ENCODE measurements around the gene LTBP1.

The LTBP1 gene

GRCh38 chr2:32931519-32931918 lies 15.2 kb upstream of the LTBP1 start:
- in situ Hi-C loops (cut with MboI; ENCODE audit: low sequenced_read_pairs), result no loop called here

DNA sequence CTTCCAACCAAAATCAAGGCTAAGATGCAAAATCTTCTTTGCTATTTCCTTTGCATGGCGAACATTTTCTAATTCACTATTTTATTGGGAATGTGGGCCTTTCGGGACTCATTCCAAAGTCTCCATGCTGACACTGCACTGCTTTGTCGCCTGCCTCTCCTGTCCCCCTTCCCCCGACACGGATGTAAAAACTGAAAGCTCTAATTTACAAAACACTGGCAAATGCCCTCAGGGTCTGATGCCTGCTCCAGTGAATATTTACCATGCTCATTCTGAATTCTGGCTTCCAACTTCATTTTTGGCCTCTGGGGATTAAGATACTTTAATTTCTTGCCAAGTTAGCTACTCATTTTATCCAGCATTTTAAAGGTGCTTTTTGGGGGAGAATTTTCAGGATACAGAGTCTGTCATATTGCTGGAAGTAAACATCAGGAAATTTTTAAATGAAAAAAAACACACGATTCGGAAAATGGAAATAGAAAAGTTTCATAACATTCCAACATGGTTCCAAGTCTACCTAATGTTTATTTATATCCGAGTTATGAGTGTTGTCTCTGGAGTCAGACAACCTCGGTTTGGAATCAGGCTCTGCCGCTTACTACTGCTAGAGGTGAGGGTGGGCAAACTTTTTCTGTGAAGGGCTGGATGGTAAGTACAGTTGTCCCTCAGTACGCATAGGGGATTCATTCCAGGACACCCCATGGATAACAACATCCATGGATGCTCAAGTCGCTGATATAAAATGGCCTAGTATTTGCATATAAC lies 14.6 kb upstream of the LTBP1 start:
- in situ Hi-C loops (cut with MboI; ENCODE audit: low sequenced_read_pairs), result no loop called here

- in situ Hi-C loops (cut with MboI; ENCODE audit: low sequenced_read_pairs), result no loop called here
Measured at GRCh38 chr2:32932825-32933755, 13.7 kb upstream of the LTBP1 start.

DNA sequence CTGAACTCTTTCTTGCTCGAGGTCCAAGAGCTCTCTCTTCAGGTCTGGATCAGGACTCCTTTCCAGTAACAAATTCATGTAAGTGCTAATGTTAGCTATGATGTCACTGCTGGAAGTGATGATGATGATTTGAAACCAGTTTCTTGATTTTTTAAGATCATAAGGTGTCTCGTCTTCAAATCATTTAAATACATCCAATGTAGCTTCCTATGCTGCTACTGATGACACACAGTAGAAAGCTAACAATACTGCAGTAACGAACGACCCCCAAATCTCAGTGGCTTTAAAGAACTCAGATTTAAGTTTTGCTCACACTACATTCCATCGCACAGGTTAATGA lies 13.0 kb upstream of the LTBP1 start:
- in situ Hi-C loops (cut with MboI; ENCODE audit: low sequenced_read_pairs), result no loop called here

DNA sequence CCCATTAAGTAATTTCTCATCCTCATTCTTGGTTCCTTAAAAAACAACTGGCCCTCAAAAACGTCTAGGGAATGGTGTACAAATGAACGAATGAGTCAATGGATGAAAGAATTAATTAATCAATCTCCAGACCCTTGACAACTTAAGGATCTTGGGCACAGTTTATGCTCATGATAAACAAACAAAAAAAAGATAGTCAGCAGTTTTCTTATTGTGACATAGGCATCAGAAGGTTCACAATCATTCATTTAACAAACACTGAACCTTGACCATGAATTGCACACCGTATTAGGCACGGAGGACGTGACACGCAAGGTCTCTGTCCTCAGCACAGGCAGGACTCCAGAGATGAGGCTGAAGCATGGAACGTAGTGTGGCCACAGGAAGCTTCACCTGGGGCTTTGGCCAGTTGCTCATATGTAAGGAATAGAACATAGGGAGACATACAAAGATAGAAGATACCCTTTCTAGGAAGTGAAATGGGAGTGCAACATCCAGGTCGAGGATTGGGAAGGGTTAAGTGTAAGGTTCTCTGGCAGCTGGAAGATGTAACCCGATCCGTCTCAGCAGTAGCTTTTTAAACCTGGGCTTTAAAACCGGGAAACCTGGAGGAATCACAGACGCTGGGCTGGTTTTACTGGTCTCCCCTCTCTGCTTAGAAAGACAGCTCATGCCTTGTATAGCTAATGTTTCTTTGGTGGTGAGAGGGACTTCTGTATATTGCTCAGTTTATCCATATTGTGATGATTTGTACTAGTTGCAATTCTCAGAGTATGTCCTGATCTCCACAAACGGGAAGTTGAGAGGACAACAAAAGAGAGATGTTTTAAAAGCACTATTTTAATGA lies 8.9 kb upstream of the LTBP1 start:
- in situ Hi-C loops (cut with MboI; ENCODE audit: low sequenced_read_pairs), result no loop called here

GRCh38 chr2:32938934-32939333 lies 7.8 kb upstream of the LTBP1 start:
- in situ Hi-C loops (cut with MboI; ENCODE audit: low sequenced_read_pairs), result no loop called here

GRCh38 chr2:32940316-32940997 lies 6.3 kb upstream of the LTBP1 start:
- in situ Hi-C loops (cut with MboI; ENCODE audit: low sequenced_read_pairs), result no loop called here

DNA sequence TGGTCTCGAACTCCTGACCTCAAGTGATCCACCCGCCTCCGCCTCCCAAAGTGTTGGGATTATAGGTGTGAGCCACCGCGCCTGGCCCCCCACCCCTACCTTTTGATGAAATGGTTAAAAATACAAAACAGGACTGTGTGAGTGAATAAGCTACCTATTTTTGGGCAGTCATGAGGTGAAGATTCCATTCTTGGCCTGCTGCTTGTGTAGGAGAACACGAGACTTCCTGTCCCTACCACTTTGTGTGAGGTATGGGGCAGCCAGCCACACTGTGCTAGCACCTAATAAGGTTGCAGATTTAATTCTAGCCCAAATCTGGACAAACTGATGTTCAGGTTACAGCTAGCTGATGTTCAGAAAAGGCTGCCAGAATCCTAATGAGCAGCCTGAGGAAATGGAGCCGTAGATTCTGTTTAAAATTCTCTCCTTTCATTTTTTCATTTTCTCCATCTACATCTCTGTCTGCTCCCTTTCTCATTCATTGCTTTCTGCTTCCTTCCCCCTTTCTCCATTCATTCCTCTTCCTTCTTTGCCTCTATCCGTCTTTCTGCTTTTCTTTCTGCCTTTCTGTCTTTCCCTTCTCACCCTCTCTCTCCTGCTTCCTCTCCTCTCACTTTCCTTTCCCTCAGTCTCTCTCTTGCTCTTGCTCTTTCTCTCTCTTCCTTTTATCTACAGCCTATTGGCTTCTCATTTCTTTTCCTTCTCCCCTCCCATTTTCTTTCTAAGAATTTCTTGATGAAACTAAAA lies 4.6 kb upstream of the LTBP1 start:
- in situ Hi-C loops (cut with MboI; ENCODE audit: low sequenced_read_pairs), result no loop called here

DNA sequence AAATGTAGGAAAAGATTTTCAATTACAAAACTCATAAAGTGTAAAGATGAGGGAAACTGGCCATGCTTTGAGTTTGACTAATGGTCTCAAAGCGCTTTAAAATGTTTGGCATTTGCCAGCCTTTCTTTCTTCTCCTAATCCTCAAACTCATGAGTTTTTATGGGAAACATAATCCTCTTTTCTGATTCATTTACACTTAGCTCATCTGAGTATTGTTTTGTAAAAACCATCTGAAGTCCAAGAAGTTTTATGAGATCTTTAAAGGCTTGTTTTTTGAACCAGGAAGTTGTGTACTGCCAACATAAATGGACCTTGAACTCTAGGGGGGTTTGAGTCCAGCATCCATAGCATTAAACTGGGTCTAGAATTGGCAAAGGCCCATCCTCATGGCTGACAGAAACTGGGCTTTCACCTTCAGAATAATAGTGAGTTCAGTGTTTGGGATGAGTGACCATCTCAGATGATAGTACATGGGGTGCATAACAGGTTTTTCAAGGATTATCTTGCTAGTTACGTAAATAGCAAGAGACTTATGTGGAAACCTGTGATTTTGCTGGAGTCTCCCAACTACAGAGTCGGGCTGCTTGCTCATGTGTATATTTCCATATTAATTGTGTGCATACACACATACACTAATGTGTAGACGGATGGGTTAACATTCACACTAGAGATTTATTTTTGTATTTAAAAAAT lies 3.8 kb upstream of the LTBP1 start:
- in situ Hi-C loops (cut with MboI; ENCODE audit: low sequenced_read_pairs), result no loop called here

DNA sequence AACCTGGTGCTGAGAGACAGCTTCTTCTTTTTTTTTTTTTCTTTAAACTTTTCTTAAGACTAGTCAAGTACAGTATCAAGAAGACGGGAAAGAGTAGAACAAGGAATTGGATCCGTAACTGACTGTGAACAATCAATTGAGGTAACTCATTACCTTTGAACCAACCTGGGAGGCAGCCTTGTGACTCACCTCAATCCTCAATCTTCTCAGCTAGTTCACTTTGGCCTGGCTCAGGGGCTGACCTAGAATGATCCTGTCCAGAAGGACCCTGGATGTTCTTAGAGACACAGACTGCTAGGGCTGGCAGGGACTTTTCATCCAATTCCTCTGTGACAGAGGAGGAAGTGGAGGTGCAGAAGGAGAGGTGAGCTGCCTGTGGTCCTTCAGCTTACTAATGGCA lies 1.5 kb upstream of the LTBP1 start:
- in situ Hi-C loops (cut with MboI; ENCODE audit: low sequenced_read_pairs), result no loop called here

- in situ Hi-C loops (cut with MboI; ENCODE audit: low sequenced_read_pairs), result no loop called here
Measured at GRCh38 chr2:32947076-32947483, 327 bp downstream of the LTBP1 start.

DNA sequence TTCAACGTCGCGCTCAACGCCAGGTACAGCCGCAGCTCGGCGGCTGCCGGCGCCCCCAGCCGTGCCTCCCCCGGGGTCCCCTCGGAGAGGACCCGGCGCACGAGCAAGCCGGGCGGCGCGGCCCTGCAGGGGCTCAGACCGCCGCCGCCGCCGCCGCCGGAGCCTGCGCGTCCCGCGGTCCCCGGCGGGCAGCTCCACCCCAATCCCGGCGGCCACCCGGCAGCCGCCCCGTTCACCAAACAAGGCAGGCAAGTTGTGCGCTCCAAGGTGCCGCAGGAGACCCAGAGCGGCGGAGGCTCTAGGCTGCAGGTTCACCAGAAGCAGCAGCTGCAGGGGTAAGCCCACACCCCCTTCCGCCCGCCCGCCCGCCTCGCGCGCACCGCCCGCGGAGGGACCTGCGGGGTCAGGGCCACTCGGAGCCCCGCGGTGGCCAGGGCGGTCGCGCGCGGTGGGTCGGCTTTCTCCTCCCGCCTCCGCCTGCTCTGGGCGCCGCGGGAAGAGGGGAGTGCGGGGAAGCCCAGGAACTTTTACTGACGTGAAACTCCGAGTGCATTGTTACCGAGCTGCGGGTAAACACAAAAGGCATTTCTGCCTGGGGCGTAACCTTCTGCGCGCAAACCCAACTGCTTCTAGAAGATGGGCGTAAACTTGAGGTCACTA lies 861 bp downstream of the LTBP1 start:
- in situ Hi-C loops (cut with MboI; ENCODE audit: low sequenced_read_pairs), result no loop called here

DNA sequence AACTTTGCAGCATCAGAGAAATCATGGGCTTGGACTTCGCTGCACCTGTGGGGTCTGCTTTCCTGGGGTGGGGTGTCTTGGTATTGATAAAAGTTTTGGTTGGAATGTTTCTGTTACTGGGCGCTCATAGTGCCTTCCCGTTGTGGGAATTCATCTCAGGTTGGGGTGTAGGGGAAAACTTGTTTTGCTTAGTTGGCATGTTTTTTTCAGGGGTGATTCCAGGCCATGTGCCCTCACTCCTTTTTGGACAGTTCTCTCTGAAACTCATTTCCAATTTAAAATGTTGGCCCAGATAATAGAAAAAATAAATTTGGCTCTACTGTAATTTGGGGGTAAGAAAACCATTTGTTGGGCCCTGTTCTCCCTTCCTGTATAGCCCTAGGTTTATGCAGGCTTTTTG lies 1.5 kb downstream of the LTBP1 start:
- in situ Hi-C loops (cut with MboI; ENCODE audit: low sequenced_read_pairs), result no loop called here

GRCh38 chr2:32949260-32949659 lies 2.5 kb downstream of the LTBP1 start:
- in situ Hi-C loops (cut with MboI; ENCODE audit: low sequenced_read_pairs), result no loop called here

GRCh38 chr2:32951672-32952071 lies 4.9 kb downstream of the LTBP1 start:
- in situ Hi-C loops (cut with MboI; ENCODE audit: low sequenced_read_pairs), result no loop called here

DNA sequence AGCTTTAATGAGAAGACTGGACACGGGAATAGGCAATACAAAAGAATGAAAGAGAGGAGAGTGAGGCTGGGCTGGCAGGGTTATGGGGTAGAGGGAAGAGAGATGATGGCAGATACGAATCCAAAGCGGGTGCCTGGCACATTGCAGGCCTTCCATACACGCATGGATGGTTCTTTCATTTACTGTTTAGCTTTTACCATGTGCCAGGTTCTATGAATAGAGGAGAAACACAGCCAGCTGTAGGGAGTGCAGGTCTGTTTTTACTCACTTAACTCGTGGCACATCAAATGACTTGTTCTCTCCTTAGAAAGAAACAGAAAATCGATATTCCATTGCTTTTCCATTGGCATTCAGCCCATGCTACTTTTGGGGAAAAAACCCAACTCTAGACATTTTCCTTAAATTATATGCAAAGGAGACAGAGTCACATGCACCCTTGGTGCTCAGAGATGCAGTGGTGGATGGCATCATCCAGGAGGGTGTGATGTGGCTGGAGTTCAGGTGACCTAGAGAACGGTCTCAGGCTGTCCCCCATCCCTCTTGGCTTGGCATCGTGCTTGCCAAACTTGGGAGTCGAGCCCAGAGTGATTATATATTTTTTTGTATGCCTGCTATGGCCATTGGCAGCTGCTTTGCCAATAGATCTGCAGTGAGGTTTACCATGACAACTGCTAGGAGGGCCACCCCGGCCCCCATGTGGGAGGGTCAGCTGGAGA lies 6.2 kb downstream of the LTBP1 start:
- in situ Hi-C loops (cut with MboI; ENCODE audit: low sequenced_read_pairs), result no loop called here

DNA sequence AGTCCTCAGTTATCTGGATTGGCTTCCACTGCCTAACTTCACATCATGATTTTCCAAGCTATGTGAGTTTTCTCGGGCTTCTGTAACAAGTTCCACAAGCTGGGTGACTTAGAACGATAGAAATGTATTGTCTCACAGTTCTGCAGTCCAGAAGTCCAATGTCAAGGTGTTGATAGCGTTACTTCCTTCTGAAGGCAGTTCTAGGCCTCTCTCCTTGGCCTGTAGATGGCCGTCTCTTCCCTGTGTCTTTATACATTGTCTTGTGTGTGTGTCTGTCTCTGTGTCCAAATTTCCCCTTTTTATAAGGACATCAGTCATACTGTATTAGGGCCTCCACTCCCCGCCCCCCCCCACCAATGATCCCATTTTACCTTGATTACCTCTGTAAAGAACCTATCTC lies 7.5 kb downstream of the LTBP1 start:
- in situ Hi-C loops (cut with MboI; ENCODE audit: low sequenced_read_pairs), result no loop called here

DNA sequence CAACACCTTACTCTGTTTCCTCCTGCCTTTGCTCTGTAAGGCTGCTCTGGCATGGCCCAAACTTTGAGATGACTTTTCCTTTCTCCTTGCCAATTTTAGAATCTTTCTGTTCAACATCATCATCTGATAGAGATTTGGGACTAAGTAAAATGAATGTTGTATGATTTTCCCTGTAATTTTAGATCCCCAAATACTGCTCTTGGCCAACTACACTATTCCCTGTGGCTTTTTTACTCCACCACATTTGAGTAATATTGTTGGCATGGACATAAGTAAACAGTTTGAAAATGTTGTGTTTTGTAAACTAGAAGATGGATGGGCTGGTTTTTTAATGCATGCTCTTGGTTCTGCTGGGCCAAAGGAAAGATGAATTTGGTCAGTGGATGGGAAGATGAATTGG lies 12.1 kb downstream of the LTBP1 start:
- in situ Hi-C loops (cut with MboI; ENCODE audit: low sequenced_read_pairs), result no loop called here
